ENCODE measurements around the gene TMEM158.

The TMEM158 gene

GRCh38 chr3:45178183-45179023, 47.7 kb downstream of the TMEM158 start:
- no peak overlapping the region for H3K4me3 ChIP-seq (ENCODE audit: low read length)
- no peak for TF ChIP-seq CTCF (IDR thresholded peaks at IDR 0.05; ENCODE audit: insufficient read depth, low read depth, low read length, missing control alignments)
- DNase-seq (ENCODE audit: low read depth) = peak; percentile 57

GRCh38 chr3:45176912-45177311, 49.2 kb downstream of the TMEM158 start:
- no peak for DNase-seq (ENCODE audit: low read depth)
- no peak overlapping the region for H3K4me3 ChIP-seq (ENCODE audit: low read length)
- TF ChIP-seq CTCF (IDR thresholded peaks at IDR 0.05; ENCODE audit: insufficient read depth, low read depth, low read length, missing control alignments) = no peak

All from epithelial cell of esophagus (primary cell).